Loucy (cell line): ENCODE data around the gene HOXC11.

ENCODE experiments used
- EZH2phosphoT487 ChIP-seq: fragments of 200-600 bp; IDR thresholded peaks from 2 replicates; pipeline ENCODE4 v1.6.1; 2018; ENCODE audit warnings: antibody characterized with exemption, mild to moderate bottlenecking, moderate library complexity, borderline replicate concordance
- TF ChIP-seq, protein P1 (sequence below): fragments of 200-600 bp; sonication (generic); conservative IDR thresholded peaks from 2 replicates; pipeline ENCODE4 v1.5.1; 2014; ENCODE audit warnings: mild to moderate bottlenecking, antibody characterized with exemption, low read length

DNA sequence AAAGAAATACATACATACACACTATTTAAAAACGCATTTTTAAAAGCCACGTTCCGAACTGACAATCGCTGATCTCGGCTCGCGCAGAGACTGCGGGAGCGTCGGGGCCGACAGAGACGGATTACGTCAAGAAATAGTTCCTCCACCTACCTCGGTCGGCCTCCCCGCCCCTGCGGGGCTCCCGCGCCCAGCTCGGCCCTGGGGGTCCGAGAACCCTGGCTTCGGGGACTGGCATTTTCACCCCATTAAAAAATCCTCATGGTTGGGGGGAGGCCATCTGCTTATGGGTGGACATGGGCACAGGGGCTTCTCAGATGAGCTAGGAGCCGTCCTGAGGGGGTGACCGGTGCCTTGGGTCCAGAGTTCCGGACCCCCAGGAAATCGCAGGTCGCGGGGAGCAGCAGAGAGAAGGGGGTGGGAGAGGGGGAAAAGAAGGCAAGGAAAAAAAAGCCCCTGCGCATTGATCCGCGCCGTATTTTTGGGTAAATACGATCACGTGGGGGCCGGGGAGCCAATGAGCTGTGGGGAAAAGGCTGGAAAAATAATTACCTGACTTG is 26.7 kb downstream of the HOXC11 start:
- TF ChIP-seq, protein P1, sequence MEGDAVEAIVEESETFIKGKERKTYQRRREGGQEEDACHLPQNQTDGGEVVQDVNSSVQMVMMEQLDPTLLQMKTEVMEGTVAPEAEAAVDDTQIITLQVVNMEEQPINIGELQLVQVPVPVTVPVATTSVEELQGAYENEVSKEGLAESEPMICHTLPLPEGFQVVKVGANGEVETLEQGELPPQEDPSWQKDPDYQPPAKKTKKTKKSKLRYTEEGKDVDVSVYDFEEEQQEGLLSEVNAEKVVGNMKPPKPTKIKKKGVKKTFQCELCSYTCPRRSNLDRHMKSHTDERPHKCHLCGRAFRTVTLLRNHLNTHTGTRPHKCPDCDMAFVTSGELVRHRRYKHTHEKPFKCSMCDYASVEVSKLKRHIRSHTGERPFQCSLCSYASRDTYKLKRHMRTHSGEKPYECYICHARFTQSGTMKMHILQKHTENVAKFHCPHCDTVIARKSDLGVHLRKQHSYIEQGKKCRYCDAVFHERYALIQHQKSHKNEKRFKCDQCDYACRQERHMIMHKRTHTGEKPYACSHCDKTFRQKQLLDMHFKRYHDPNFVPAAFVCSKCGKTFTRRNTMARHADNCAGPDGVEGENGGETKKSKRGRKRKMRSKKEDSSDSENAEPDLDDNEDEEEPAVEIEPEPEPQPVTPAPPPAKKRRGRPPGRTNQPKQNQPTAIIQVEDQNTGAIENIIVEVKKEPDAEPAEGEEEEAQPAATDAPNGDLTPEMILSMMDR = no peak
- no peak for TF ChIP-seq EZH2phosphoT487
